Endothelial cell of umbilical vein (primary cell): Measurements from ENCODE around the gene NUB1. TPM values are rescaled to one million over a fixed set of nuclear protein-coding genes. Genes with fewer than 3 reads are reported as not detected.

ENCODE experiments used
- BruUV-seq: library from RNA; stranded (reverse); fragments of 400-500 nt; replicated peaks from 2 replicates; lab custom pipeline; 2021; lab: Mats Ljungman, UMichigan
- CTCF ChIA-PET: fragments of 300-600, 350-600 bp; sonication (Branson Sonifier 250); formaldehyde crosslinking; loops from one replicate; lab custom pipeline; 2021; ENCODE audit warnings: antibody characterized with exemption, inconsistent platforms; lab: Charles Lee
- POLR2A ChIA-PET: fragments of 300-600, 350-600 bp; sonication (Branson Sonifier 250); formaldehyde crosslinking; loops from one replicate; lab custom pipeline; 2021; ENCODE audit warnings: antibody characterized with exemption, inconsistent platforms; lab: Charles Lee
- DNase-seq: peaks from one replicate; pipeline ENCODE4 v3.0.0-alpha.2; 2011; ENCODE audit warnings: low read depth, low spot score
- FAIRE-seq: peaks from 2 replicates; lab custom pipeline; 2011; peaks lifted over from hg19 to GRCh38; lab: Jason Lieb, UNC
- H2AFZ ChIP-seq: 2 replicates; pipeline ENCODE4 v1.6.0; 2012; ENCODE audit warnings: low read depth, low read length, control low read depth, inconsistent platforms
- H3K27ac ChIP-seq: 2 replicates; pipeline ENCODE4 v1.5.1; 2011; ENCODE audit warnings: low read depth, mild to moderate bottlenecking, control low read depth, low read length, moderate library complexity; ENCODE audit not compliant: insufficient read depth
- H3K27me3 ChIP-seq, 2 experiments: 2 replicates each; pipeline versions ENCODE4 v1.6.0 to v1.6.1; 2011; ENCODE audit warnings: low read length in 2 of 2, mixed read lengths in 1 of 2; ENCODE audit not compliant: control insufficient read depth in 2 of 2, insufficient read depth in 2 of 2
- H3K36me3 ChIP-seq, 2 experiments: 2 replicates in 1 of 2; 3 replicates in 1 of 2; pipeline ENCODE4 v1.5.1; 2011; ENCODE audit warnings: low read length in 2 of 2, mild to moderate bottlenecking in 1 of 2, moderate library complexity in 1 of 2; ENCODE audit not compliant: control insufficient read depth in 2 of 2, insufficient read depth in 2 of 2; ENCODE audit errors: extremely low read depth in 1 of 2
- H3K4me1 ChIP-seq: 3 replicates; pipeline ENCODE4 v1.5.1; 2011; ENCODE audit warnings: mild to moderate bottlenecking, low read length; ENCODE audit not compliant: control insufficient read depth, insufficient read depth; ENCODE audit errors: extremely low read depth
- H3K4me2 ChIP-seq: 2 replicates; pipeline ENCODE4 v1.6.1; 2011; ENCODE audit warnings: low read length, control low read depth, mixed read lengths; ENCODE audit not compliant: insufficient read depth
- H3K4me3 ChIP-seq, 3 experiments: fragments of 200-600 bp in 1 of 3; sonication (generic), shearing (Covaris generic) in 1 of 3; replicated peaks in 1 of 3; 2 replicates each; pipeline ENCODE4 v1.5.1; 2011 to 2016; ENCODE audit warnings: control low read depth in 3 of 3, low read length in 3 of 3, mild to moderate bottlenecking in 2 of 3, inconsistent platforms in 1 of 3, low read depth in 1 of 3, moderate library complexity in 1 of 3; ENCODE audit not compliant: insufficient read depth in 1 of 3
- H3K79me2 ChIP-seq: 2 replicates; pipeline ENCODE4 v1.6.0; 2012; ENCODE audit warnings: low read length, inconsistent platforms; ENCODE audit not compliant: control insufficient read depth, insufficient read depth
- H3K9ac ChIP-seq: replicated peaks from 2 replicates; pipeline ENCODE3; 2011; ENCODE audit warnings: low read length, control low read depth; ENCODE audit not compliant: insufficient read depth; ENCODE audit errors: extremely low read depth
- H3K9me1 ChIP-seq: replicated peaks from 3 replicates; pipeline ENCODE4 v1.6.0; 2011; ENCODE audit warnings: mild to moderate bottlenecking, low read length; ENCODE audit not compliant: control insufficient read depth, insufficient read depth; ENCODE audit errors: extremely low read depth
- H3K9me3 ChIP-seq: replicated peaks from 2 replicates; pipeline ENCODE4 v1.5.1; 2012; ENCODE audit warnings: low read length, inconsistent platforms; ENCODE audit not compliant: control insufficient read depth, insufficient read depth
- H4K20me1 ChIP-seq: replicated peaks from 2 replicates; pipeline ENCODE3; 2011; ENCODE audit warnings: mild to moderate bottlenecking, low read length; ENCODE audit not compliant: control insufficient read depth, insufficient read depth; ENCODE audit errors: extremely low read depth
- CTCF ChIP-seq, 2 donors: IDR thresholded peaks; 1 replicate in 1 of 2; 2 replicates in 1 of 2; pipeline ENCODE4 v1.5.1; 2011; ENCODE audit warnings: low read length in 2 of 2, mild to moderate bottlenecking in 2 of 2, moderate library complexity in 2 of 2, control low read depth in 1 of 2, inconsistent platforms in 1 of 2, low read depth in 1 of 2; ENCODE audit not compliant: insufficient read depth in 1 of 2; ENCODE audit errors: extremely low read depth in 1 of 2
- EZH2 ChIP-seq: IDR thresholded peaks from 2 replicates; pipeline ENCODE4 v1.6.1; 2012; ENCODE audit warnings: borderline replicate concordance, low read depth, mild to moderate bottlenecking, moderate library complexity, low read length, inconsistent platforms; ENCODE audit not compliant: severe bottlenecking
- POLR2AphosphoS5 ChIP-seq: IDR thresholded peaks from 2 replicates; pipeline ENCODE4 v1.6.1; 2012; ENCODE audit warnings: low read depth, mild to moderate bottlenecking, control low read depth, low read length, moderate library complexity; ENCODE audit not compliant: insufficient read depth
- dilution Hi-C: fragments of 300-500 bp; cut with MboI; formaldehyde crosslinking; loops from one replicate; pipeline ENCODE4 v1.15.0; 2019; ENCODE audit warnings: low sequenced_read_pairs; ENCODE audit not compliant: extremely low pct_ligation_motif_present
- intact Hi-C: fragments of 100-400 bp; cut with micrococcal nuclease; formaldehyde crosslinking; loops from one replicate; pipeline ENCODE4 v1.10.0; 2022
- polyA plus RNA-seq, 4 experiments: library from polyadenylated mRNA; depleted of rRNA in 3 of 4; stranded (reverse) in 3 of 4; unstranded in 1 of 4; fragments of >200 nt; gene quantifications; 2 replicates each; pipeline versions ENCODE4 v1.2.1 to v1.2.3, GENCODE V29; 2011 to 2012; ENCODE audit warnings: missing spikeins in 1 of 4
- total RNA-seq: library from RNA; stranded (reverse); gene quantifications from 2 replicates; pipeline ENCODE4 v1.2.3, GENCODE V29; 2021

Gene NUB1
- total and polyA plus RNA-seq, 2 donors (not counting 3 experiments of a cell fraction or from before 2014, with no cell fraction given) = 28.0 to 46.2 TPM

GRCh38 chr7:151380199-151381097, 38.8 kb downstream of the NUB1 start:
- Histone ChIP-seq H3K4me3 (no peak overlapping the region), H3K4me2 (no peak overlapping the region), H3K9me3 (no peaks in the 10 kb centered on the region), H3K9me1 (no peaks in the 10 kb centered on the region), H3K36me3 (peaks cover 0 to 13% of the 10 kb centered on the region in 2 experiments), H3K27ac (no peak overlapping the region), H3K27me3 (peaks cover 16 to 27% of the 10 kb centered on the region in 2 experiments), H3K9ac (no peak overlapping the region), H3K4me1 (no peaks in the 10 kb centered on the region), H2AFZ (no peak overlapping the region), H4K20me1 (no peaks in the 10 kb centered on the region), H3K79me2 (no peaks in the 10 kb centered on the region)
- dilution Hi-C loops (no loop called here), intact Hi-C loops (no loop called here)
- no peak for DNase-seq
- ChIA-PET CTCF (interaction anchor here (1.4 kb wide), 1 partner anchor 68 kb away, joined by 3 read pairs; no protein-coding TSS in a partner anchor), POLR2A (no interaction called here)
- TF ChIP-seq CTCF (IDR thresholded peaks at IDR 0.05; ENCODE audit: extremely low read depth in 1 of 2, insufficient read depth in 1 of 2, low read depth in 1 of 2, low read length in 2 of 2) = no peak
- TF ChIP-seq EZH2 = no peak
- no TSS peak for BruUV-seq
- FAIRE-seq = no peak

GRCh38 chr7:151381098-151381347, 39.4 kb downstream of the NUB1 start:
- DNase-seq (no peak), FAIRE-seq (no peak)
- CTCF ChIA-PET = no interaction called here
- Histone ChIP-seq H3K9me1 (no peaks in the 10 kb centered on the region), H3K4me2 (no peak overlapping the region), H2AFZ (no peak overlapping the region), H3K9ac (no peak overlapping the region), H3K36me3 (peaks cover 0 to 8% of the 10 kb centered on the region in 2 experiments), H3K79me2 (no peaks in the 10 kb centered on the region), H3K27ac (no peak overlapping the region), H3K4me3 (no peak overlapping the region), H3K27me3 (peaks cover 16 to 27% of the 10 kb centered on the region in 2 experiments), H3K9me3 (no peaks in the 10 kb centered on the region), H3K4me1 (no peaks in the 10 kb centered on the region), H4K20me1 (no peaks in the 10 kb centered on the region)
- dilution Hi-C loops = no loop called here
- no peak for TF ChIP-seq POLR2AphosphoS5
- no peak for TF ChIP-seq EZH2
- BruUV-seq = no TSS peak
- intact Hi-C loops = no loop called here
- POLR2A ChIA-PET = no interaction called here
